NCI-H2227 (cell line): Measurements from ENCODE around the gene SLC35F6.
"Not testable (repeated sequence)": the region's sequence is repeated elsewhere in the genome, so short reads cannot be mapped to it uniquely, and the experiment has no call there.

Experiments
- DNase-seq: peaks from one replicate; lab custom pipeline; 2025; ENCODE audit not compliant: unreplicated experiment; lab: John Stamatoyannopoulos, UW

Gene SLC35F6

DNA sequence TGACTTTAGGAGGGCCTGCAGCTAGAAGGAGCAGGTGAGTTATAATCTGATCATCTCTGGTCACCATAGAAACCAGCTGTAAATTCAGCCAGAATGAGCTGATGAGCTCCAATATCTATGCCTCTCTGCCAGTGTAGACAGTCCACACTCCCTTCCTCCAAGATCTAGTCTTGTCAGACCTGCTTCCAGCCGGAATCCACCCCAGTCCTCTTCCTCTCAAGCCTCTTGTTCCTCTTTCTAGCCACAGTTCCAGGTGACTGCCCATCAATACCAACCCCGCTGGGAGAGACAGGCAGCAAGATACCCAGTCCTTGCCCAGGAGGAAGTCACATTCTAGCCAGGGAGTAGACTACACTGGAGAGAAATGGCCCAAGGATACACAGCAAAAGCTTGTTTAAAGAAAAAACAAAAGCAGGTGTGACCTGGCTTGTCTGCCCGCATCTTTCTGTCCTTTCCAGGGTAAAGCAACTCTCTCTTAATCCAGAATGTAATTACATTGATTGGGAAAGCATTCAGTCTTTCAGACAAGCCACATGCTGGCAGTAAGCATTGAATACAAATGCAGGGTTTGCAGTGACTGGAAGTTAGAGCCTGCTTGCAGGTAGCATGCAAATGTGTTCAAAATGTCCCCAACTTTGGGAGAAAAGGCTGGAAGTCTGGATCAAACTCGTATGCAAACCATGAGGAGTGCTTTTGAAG, 9.0 kb upstream of the SLC35F6 start:
- no peak for DNase-seq

- no peak for DNase-seq
Measured at GRCh38 chr2:26756337-26756736, 7.7 kb upstream of the SLC35F6 start.

- DNase-seq: no peak
Measured at GRCh38 chr2:26757873-26758789, 6.0 kb upstream of the SLC35F6 start.

DNA sequence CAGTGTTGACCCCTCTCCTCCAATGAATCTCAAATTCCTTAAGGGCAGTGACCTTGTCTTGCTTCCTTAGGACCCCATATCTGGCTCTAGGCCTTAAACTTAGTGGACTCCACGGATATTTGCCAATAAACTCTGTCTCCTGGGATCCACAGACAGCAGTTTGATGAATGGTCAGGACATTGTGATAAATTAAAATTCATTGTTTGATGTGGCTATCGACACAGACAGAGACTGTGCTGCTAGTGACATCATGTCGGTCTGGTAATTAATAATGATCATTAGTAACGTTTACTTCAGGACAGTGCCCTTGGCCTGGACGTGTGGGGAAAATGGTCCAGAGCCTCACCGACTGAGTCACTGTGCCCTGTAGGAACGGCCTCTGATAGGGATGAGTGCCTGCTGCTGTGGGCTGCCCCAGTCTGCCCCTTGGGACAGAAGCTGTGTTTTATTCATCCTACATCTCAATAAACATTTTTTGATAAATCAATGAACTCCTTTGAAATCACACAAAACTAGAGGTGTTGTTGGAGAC, 5.2 kb upstream of the SLC35F6 start:
- DNase-seq: no peak

DNA sequence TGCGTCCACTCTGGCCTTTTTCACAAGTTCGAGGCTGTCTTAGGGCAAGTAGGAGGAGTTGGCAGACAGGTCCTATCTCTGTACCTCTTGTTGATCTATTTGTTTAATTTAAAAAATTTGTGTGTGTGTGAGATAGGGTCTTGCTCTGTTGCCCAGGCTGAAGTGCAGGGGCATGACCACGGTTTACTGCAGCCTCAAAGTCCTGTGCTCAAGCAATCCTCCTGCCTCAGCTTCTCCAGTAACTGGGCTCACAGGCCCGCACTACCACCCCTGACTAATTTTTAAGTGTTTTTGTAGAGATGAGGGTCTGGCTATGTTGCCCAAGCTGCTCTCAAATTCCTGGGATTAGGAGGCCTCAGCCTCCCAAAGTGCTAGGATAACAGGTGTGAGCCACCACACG, 4.2 kb upstream of the SLC35F6 start:
- no peak for DNase-seq

DNA sequence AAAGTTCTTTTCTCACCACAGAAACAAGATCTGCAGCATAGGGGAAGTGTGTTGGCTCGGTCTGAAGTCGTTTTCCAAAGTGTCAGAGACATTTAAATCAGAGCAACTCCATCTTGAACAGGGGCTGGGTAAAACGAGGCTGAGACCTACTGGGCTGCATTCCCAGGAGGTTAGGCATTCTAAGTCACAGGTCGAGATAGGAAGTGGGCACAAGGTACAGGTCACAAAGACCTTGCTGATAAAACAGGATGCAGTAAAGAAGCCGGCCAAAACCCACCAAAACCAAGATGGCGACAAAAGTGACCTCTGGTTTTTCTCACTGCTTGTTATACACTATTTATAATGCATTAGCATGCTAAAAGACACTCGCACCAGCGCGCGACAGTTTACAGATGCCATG, 3.1 kb upstream of the SLC35F6 start:
- DNase-seq: not testable (repeated sequence)

DNA sequence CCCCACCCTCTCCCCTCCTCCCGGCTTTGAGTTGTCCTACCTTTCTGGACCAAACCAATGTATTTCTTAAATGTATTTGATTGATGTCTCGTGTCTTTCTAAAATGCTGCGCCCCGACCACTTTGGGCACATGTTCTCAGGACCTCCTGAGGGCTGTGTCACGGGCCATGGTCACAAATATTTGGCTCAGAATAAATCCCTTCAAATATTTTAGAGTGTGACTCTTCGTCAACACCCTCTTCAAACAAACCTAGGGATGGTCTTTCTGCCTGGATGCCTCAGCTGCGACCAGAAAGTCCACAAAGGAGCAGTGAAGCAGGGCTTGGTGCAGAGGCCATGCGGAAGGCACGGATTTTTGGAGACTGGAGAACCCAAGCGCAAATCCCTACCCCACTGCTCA, 1.1 kb upstream of the SLC35F6 start:
- DNase-seq: no peak

- DNase-seq: no peak
Measured at GRCh38 chr2:26764906-26765305, 822 bp downstream of the SLC35F6 start.

DNA sequence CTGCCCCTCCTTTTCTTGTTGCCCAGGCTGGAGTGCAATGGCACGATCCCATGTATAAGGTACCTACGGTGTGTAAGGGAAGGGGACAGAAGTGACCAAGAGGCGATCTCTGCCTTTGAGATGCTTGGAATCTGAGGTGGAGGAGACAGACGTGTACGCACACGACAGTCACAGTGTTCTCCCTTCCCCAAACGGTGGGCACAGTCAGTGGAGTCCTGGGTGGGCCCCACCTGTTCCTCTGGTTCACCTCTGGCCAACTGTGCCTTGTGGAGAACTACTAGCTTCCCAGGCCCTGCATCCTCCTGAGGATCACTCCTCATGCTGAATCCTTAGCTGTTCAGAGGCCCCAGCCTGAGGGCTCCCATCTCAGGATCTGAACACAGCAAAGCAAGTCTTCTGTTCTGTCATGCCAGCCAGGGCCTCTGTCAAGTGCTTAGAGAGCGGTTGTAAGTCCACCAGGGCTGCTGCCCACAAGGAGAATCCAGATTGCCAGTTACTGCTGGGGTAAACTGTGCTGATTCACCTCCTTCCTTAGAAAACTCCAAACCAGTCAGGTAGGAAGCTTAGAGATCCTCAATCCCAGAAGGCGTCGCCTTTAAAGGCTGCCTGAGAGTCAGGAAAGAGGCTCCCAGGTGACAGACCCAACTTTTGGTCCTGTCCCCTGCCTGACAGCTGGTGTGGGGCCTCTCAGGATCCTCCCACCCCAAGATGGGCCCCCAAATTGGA, 1.6 kb downstream of the SLC35F6 start:
- DNase-seq: no peak

DNA sequence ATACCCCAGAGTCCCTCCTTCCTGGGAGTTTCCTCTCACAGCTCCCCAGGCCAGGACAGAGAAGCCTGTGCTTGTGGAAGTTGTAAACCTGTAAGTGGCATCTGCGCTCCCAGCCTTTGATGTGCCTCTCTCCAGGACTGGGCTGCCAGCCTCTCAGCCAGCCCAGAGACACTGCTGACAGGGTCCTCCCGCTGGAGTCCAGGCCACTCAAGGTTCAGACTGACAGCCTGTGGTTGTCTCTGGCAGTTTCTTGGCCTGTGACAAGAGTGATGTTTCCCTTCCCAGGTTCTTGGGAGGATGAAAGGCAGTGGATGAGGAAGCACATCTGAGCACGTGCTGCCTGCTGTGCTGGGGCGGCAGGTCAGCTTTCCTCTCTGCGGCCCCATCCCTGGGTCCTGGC, 3.0 kb downstream of the SLC35F6 start:
- DNase-seq: no peak

DNA sequence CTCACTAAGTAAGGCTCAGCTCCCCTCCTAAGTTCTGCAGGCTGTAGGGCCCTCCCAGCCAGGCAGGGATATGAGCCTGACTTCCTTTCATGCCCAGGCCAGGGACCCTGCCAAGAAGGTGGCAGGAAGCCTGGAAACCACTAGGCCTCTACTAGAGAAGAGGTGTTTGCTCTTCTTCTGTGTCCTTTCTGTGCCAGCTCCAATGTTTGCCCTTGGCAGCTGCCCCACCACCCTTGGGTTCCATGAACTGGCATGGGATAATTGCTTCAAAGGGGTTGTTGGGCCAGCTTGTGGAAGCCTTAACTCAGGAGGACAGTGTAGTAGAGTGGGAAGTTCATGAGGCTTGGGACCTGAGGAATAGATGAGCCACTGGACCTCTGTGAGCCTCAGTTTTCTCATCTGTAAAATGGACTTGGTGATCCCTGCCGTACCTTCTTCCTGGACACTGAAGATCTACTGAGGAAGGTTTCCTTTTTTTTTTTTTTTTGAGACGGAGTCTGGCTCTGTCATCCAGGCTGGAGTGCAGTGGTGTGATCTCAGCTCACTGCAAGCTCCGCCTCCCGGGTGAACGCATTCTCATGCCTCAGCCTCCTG, 3.9 kb downstream of the SLC35F6 start:
- DNase-seq: no peak

DNA sequence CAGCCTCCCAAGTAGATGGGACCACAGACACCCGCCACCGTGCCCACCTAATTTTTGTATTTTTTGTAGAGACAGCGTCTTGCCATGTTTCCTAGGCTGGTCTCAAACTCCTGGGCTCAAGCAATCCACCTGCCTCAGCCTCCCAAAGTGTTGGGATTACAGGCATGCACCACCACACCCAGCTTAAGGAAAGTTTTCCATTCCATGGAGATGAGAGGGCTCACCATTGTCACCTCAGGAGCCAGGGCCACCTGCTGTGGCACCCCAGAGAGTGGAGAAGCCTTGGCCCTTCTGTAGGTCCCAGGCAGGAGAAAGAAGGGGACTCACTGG, 4.6 kb downstream of the SLC35F6 start:
- no peak for DNase-seq

- no peak for DNase-seq
Measured at GRCh38 chr2:26769089-26769761, 5.1 kb downstream of the SLC35F6 start.

DNA sequence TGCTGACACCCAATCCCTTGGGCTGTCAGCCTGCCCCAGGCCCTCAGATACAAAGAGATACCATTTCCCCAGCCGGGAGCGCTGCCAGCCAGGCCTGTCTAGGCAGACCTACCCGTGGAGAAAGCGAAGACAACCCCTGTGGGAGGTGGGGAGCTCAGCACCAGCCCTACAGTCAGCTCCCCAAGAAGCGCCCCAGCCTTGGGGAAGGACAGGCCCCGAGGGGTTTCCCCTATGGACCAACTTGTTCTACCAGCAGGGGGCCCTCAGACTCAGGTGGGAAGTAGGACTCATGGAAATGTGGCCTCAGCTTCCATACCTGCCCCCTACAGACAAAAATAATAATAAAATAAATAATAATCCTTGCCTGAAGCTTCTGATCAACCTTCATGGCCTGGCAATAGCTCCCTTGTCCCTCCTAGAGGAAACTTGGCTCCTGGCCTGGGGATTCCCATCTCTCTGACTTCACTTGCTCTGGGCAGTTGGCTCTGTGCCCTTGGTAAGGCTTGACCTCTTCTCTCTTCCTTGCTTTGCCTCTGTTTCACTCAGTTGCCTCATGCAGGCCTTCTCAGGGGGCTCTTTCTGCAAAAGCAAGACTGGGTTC, 7.0 kb downstream of the SLC35F6 start:
- DNase-seq: no peak

DNA sequence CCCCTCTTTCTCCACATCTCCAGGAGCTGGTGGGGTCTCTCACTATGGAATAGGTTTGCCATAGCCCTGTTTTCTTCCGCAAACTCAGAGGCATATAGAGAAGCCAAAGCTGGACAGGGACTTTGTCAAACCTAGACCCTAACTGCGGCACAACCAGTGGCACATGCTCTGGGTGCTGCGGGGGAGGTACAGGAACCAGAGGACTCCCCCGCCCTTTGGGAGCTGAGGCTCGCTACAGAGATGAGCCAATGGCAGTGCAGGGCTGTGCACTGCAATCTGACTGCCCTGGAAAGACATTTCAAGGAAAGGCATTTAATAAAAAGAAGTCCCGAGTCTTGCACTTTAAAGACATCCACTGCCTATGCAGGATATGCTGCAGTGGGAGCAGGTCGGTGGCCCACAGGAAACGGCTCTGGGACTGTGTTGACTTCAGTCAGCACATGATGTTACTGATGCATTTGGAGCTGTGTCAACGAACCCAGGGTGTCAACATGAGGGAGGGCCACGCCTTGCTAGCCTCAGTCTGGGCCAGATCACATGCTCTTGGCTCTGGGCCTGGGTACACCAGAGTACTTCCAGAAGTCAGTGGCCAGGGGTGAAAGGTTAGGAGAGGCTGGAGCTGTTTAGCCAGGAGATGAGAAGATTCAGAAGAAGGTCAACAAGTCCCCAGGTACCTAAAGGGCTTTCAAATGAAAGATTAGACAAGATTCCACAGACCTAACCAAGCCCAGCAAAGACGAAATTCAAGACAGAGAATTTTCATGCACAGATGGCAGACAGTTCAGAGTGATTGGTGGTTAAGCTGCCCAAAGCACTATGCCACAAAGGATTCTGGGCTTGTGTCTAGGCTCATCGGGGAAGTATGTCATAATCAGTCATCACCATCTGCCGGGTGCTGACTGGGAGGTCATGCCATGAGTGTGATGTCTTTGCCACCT, 8.2 kb downstream of the SLC35F6 start:
- no peak for DNase-seq

- no peak for DNase-seq
Measured at GRCh38 chr2:26776195-26776800, 12.2 kb downstream of the SLC35F6 start.

DNA sequence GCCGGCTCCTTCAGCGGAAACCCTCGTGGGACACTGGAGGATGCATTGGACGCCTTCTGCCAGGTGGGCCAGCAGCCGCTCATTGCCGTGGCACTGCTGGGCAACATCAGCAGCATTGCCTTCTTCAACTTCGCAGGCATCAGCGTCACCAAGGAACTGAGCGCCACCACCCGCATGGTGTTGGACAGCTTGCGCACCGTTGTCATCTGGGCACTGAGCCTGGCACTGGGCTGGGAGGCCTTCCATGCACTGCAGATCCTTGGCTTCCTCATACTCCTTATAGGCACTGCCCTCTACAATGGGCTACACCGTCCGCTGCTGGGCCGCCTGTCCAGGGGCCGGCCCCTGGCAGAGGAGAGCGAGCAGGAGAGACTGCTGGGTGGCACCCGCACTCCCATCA, 14.0 kb downstream of the SLC35F6 start:
- no peak for DNase-seq

DNA sequence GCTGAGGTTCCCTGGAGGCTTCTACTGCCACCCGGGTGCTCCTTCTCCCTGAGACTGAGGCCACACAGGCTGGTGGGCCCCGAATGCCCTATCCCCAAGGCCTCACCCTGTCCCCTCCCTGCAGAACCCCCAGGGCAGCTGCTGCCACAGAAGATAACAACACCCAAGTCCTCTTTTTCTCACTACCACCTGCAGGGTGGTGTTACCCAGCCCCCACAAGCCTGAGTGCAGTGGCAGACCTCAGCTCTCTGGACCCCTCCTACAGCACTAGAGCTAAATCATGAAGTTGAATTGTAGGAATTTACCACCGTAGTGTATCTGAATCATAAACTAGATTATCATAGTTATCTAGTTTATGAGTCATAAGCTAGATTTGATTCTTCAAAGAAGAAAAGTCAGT, 14.4 kb downstream of the SLC35F6 start:
- no peak for DNase-seq
